WERI-Rb-1 (cell line): ENCODE measurements around the gene ITGA11.

Experiments
- DNase-seq: peaks from one replicate; pipeline ENCODE4 v3.0.0-alpha.2; 2020
- H3K27ac ChIP-seq: fragments of 250-450 bp; sonication (Bioruptor Pico); 2 replicates; pipeline ENCODE4 v1.5.1; 2020; ENCODE audit warnings: mild to moderate bottlenecking, moderate library complexity
- H3K27me3 ChIP-seq: fragments of 250-450 bp; sonication (Bioruptor Pico); 2 replicates; pipeline ENCODE4 v1.5.1; 2021; ENCODE audit warnings: mild to moderate bottlenecking, low read depth, moderate library complexity; ENCODE audit not compliant: insufficient read depth, severe bottlenecking
- H3K36me3 ChIP-seq: fragments of 250-450 bp; sonication (Bioruptor Pico); 2 replicates; pipeline ENCODE4 v1.5.1; 2020; ENCODE audit warnings: mild to moderate bottlenecking, moderate library complexity
- H3K4me3 ChIP-seq: 2 replicates; pipeline ENCODE4 v1.5.1; 2011; ENCODE audit warnings: low read depth, mild to moderate bottlenecking, control low read depth, low read length
- H3K9me3 ChIP-seq: fragments of 250-450 bp; sonication (Bioruptor Pico); 2 replicates; pipeline ENCODE4 v1.5.1; 2021; ENCODE audit warnings: mild to moderate bottlenecking, moderate library complexity; ENCODE audit not compliant: severe bottlenecking
- CTCF ChIP-seq: IDR thresholded peaks from 2 replicates; pipeline ENCODE4 v1.5.1; 2011; ENCODE audit warnings: low read depth, mild to moderate bottlenecking, control low read depth, inconsistent platforms, low read length

The ITGA11 gene

GRCh38 chr15:68466876-68467275, 34.9 kb upstream of the ITGA11 start:
- no peak overlapping the region for H3K4me3 ChIP-seq
- no peaks in the 10 kb centered on the region for H3K36me3 ChIP-seq
- no peak for TF ChIP-seq CTCF
- no peaks in the 10 kb centered on the region for H3K9me3 ChIP-seq
- no peak overlapping the region for H3K27ac ChIP-seq
- DNase-seq = no peak
- no peaks in the 10 kb centered on the region for H3K27me3 ChIP-seq

GRCh38 chr15:68465861-68466560, 34.0 kb upstream of the ITGA11 start:
- Histone ChIP-seq H3K9me3 (no peaks in the 10 kb centered on the region), H3K27me3 (no peaks in the 10 kb centered on the region), H3K36me3 (no peaks in the 10 kb centered on the region), H3K4me3 (no peak overlapping the region), H3K27ac (no peak overlapping the region)
- no peak for DNase-seq
- TF ChIP-seq CTCF = no peak

DNA sequence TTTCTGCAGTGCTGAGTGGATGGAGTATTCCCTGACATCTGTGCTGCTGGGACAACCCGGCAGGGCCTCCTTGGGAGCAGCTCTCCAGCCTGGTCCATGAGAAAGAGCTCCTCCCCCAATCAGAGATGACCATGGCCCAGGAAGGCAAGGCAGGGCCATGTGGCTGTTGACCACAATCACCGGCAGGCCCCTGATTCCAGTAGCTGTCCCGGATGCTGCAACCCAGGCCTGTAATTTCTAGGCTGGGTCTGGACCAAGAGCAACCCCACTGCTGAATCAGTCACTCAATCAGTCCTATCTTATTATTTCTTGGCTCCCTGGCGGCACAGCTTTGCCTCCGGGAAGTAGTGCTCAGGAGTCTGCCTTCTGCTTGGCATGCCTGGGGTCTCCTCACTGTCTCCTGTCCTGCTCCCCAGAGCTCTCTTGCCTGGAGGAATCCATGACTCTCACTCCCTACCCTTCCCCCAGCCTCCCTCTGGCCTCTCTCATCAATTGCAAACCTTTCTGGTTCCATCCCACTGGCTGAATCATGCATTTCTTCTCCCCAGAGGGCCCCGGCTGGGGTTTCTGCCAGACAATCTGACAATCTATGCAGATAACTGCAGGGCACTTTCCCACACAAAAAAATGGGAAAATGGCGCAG, 32.6 kb upstream of the ITGA11 start:
- H3K27me3 ChIP-seq = no peaks in the 10 kb centered on the region
- no peaks in the 10 kb centered on the region for H3K36me3 ChIP-seq
- no peak overlapping the region for H3K4me3 ChIP-seq
- DNase-seq = no peak
- no peak overlapping the region for H3K27ac ChIP-seq
- peaks cover 3% of the 10 kb centered on the region for H3K9me3 ChIP-seq
- no peak for TF ChIP-seq CTCF

DNA sequence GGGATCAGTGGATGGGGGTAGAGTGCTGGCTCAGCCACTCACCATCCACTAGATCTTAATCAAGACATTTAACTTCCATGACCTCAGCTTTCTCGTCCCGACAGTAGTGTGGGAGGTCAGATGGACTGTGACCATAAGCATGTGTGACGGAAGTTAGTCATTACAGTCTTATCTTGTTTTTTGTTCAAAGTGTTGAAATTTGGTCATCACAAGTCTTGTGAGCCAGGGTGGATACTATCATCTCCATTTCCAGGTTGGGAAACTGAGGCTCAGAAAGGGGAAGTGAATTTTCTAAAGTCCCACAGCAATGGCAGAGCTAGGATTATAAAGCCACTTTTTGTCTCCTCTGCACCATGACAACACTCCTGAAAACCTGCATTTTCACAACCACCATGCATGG, 32.0 kb upstream of the ITGA11 start:
- no peak for DNase-seq
- Histone ChIP-seq H3K27ac (no peak overlapping the region), H3K4me3 (no peak overlapping the region), H3K36me3 (no peaks in the 10 kb centered on the region), H3K27me3 (no peaks in the 10 kb centered on the region), H3K9me3 (peaks cover 3% of the 10 kb centered on the region)
- TF ChIP-seq CTCF = no peak

GRCh38 chr15:68463444-68463843, 31.5 kb upstream of the ITGA11 start:
- DNase-seq = no peak
- no peaks in the 10 kb centered on the region for H3K27me3 ChIP-seq
- H3K4me3 ChIP-seq = no peak overlapping the region
- H3K27ac ChIP-seq = no peak overlapping the region
- peaks cover 3% of the 10 kb centered on the region for H3K9me3 ChIP-seq
- TF ChIP-seq CTCF = no peak
- H3K36me3 ChIP-seq = no peaks in the 10 kb centered on the region
